Measurements from ENCODE around the gene CDH12.
"Not testable (repeated sequence)": the region's sequence is repeated elsewhere in the genome, so short reads cannot be mapped to it uniquely, and the experiment has no call there.

The CDH12 gene

GRCh38 chr5:22852807-22853660, at the start of gene CDH12:
Gene CDH12, minus strand, starts transcription at chr5:22853344.
- no peak for DNase-seq (ENCODE audit: low read depth in 2 of 2)

GRCh38 chr5:22901885-22902284, 48.7 kb upstream of the CDH12 start:
- no peak for DNase-seq (ENCODE audit: low read depth in 2 of 2)

GRCh38 chr5:22900801-22901310, 47.7 kb upstream of the CDH12 start:
- no peak for DNase-seq (ENCODE audit: low read depth in 2 of 2)

- DNase-seq (ENCODE audit: low read depth in 2 of 2) = no peak
Measured at GRCh38 chr5:22899341-22899740, 46.2 kb upstream of the CDH12 start.

GRCh38 chr5:22896152-22896551, 43.0 kb upstream of the CDH12 start:
- DNase-seq (ENCODE audit: low read depth in 2 of 2) = no peak

GRCh38 chr5:22892441-22892840, 39.3 kb upstream of the CDH12 start:
- DNase-seq (ENCODE audit: low read depth in 2 of 2) = no peak

DNA sequence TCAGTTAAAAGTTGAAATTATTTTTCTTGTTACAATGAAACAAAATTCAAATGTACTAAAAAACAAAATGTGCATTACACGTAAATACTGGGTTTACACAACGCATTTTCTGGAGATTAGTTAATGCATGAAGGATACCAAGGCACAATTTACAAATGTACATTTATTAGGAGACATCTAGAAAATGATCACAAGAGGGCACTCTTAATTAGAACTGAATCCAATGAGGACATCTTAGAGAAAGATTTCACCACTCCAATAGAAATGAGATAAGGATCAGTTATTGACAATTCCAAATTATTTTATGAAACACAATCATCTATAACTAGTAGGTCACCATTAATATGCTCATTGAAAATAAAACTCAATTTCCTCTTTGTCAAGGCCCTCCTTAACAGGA, 36.6 kb upstream of the CDH12 start:
- no peak for DNase-seq (ENCODE audit: low read depth in 2 of 2)

DNA sequence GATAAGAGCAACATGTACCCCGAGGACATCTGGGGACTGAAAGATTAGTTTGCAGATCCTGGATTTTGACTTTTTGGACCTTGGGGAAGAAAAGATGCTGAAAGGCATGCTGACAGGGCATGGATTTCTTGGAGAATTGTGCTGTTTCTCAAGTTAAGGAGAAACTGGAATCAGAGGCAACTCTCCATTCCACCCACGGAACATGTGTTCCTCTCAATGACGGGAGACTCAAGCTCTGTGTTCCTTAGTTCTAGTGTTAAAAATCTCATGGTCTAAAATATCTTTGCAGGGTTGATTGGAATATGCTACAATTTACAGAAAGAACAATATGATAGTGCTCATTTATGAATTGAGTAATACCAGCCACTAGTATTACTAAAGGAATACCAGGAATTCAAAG, 34.4 kb upstream of the CDH12 start:
- no peak for DNase-seq (ENCODE audit: low read depth in 2 of 2)

- not testable (repeated sequence) for DNase-seq (ENCODE audit: low read depth in 2 of 2)
Measured at GRCh38 chr5:22858911-22859310, 5.8 kb upstream of the CDH12 start.

GRCh38 chr5:22855824-22856223, 2.7 kb upstream of the CDH12 start:
- DNase-seq (ENCODE audit: low read depth in 2 of 2) = no peak

DNA sequence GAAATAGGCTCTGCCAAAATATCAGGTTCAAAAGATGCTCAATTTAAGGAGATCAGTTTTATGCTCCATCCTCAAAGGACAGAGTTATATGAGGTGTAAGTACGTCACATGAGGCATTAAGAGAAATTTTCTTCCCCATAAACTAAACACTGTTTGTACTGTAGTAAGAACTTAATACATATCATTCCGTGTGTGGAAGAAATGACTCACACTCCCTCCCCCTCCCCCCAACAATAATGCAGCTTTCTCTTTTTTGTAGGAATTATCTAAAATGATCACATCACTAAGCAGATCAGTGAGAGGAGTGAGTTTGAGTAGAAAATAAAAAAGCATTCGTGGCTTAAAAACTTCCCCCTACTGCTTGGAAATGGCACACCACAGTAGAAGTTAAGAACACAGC, 2.2 kb downstream of the CDH12 start:
- no peak for DNase-seq (ENCODE audit: low read depth in 2 of 2)

DNA sequence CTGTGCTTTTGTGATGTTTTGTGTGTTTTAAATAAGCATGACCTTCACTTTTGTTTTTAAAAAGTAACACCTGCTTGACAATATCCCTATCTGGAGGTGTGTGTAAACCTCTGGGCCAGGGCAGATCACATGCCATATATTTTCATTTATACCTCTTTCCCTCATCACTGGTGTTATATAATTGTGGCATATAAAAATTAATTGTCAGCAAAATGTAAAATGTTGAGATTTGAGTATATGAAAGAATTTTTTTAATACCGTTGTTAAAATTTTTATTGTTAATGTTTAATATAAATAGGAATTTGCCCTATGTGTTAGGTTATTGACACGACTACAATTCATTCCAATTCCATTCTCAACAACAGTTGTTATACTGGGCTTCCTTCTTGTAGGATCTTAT, 6.5 kb downstream of the CDH12 start:
- DNase-seq (ENCODE audit: low read depth in 2 of 2) = no peak

- DNase-seq (ENCODE audit: low read depth in 2 of 2) = no peak
Measured at GRCh38 chr5:22844636-22845035, 8.5 kb downstream of the CDH12 start.

DNA sequence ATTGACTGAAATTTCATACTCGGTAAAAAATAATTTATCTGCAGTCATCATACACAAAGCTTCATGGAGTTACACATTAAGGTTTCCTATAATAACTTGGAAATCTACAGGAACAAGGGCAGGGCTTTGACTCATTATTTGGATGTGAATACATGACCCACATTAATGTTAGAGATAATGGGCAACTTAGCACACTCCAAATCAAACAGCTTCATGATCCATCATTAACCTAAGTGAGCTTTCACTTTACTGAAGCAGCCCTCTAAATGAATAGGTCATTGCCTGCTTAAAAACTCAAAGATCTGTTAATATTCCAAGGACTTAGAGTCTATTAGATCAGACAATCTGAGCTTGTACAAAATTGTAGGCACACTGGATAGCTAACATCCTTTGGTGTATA, 9.0 kb downstream of the CDH12 start:
- no peak for DNase-seq (ENCODE audit: low read depth in 2 of 2)

DNA sequence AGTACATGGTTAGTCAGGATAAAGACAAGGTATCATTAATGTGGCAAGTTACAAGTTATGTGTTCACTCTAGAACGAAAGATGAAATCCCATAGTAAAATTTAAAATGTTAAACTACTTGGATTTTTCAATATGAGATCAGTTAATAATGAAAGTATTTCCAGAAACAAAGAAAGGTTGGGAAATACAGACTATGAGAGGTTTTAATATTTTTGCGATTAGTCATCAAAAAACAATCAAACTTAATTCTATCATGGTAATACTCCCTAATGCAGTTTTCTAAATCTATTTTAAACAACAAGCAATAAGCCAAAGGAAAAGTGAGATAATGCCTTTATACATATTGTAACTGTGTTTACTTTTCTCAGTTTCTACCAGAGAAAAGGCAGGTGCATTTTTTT, 10.6 kb downstream of the CDH12 start:
- no peak for DNase-seq (ENCODE audit: low read depth in 2 of 2)

DNA sequence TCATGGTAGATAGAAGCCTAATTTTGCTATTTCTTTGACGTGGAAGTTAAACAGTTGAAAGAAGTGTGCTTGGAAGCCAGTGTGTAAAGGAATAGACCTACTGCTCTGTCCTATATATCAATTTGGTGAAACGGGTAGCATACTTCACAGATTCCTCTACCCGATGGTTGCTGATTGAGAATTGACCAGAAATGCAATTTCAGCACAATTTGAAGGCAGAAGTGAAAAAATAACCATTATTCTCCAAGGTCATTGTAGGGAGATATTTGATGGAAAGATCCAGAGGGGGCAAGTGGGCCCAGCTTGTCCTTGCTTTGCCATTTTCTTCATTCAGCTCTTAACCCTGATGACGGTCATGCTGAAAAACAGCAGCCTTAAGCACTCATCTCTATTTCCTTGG, 15.3 kb downstream of the CDH12 start:
- DNase-seq (ENCODE audit: low read depth in 2 of 2) = no peak

DNA sequence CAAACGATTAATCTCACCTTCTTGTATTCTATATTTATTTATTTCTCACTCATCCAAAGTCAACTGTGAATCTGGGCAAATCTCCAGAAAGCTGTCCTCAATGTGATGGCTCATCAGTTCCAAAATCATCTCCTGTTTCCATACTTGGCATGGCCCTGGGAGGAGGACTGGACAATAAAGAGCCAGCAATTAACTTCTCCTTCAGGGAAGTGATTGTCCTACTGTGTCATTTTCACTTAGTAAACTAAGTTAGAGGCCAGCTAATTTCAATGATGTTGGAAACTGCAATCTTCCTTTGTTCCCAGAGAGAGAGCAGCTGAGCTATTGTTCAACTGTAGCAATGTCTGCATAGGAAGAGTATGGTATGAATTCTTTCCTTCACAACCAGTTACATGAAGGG, 17.5 kb downstream of the CDH12 start:
- no peak for DNase-seq (ENCODE audit: low read depth in 2 of 2)

DNA sequence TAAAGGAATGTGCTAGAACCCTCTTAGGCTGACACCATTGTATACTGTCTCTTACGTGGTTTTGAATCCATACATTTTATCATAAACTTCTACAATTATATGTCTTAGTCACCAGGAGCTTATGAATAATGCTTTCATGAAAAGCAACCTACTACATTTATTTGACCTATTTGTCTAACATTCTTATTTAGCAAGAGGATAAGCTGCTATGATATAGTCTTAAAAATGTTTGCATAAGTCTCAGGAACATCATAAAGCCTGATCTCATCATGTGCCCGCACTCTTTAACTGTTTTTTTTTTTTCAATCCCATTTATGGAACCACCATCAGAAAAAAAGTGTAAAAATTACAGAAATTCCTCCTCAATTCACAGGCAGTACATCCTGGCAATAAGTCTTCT, 59.7 kb downstream of the CDH12 start:
- no peak for DNase-seq (ENCODE audit: low read depth in 2 of 2)

DNA sequence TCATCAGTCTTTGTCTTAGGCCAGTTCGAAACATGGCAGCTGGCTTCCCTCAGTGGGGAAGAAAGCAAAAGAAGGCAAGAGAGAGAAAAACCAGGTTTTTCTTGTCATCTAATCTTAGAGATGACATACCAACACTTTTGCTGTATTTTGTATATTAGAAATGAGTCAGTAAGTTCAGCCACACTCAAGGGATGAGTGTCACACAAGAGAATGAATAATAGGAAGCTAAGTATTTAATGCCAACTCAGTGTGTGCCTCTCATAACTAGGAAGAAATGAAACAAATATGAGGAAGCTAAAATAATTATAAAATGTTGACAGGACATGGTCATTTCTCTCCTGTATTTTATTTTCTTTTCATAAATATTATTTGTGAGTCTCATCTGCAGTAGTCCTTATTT, 65.3 kb downstream of the CDH12 start:
- no peak for DNase-seq (ENCODE audit: low read depth in 2 of 2)

- no peak for DNase-seq (ENCODE audit: low read depth in 2 of 2)
Measured at GRCh38 chr5:22787398-22787797, 65.7 kb downstream of the CDH12 start.

DNA sequence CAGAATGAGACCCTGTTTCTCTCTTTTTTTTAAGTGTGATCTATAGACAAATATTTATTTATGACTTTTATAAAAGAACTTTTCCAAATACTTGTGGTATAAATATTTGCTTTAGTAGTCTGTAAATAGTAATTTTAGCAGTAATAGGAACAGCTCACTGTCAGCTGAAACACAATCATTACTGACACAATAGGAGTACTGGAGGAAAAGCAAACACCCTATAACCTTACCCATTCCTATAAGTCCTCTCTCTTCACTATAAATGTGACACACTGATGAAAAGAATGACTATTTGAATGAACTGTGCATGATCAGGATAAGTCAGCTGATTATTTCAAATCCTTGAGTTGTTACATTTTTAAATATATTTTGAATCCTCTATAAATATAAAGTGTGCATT, 72.4 kb downstream of the CDH12 start:
- no peak for DNase-seq (ENCODE audit: low read depth in 2 of 2)

- no peak for DNase-seq (ENCODE audit: low read depth in 2 of 2)
Measured at GRCh38 chr5:22779499-22779898, 73.6 kb downstream of the CDH12 start.

GRCh38 chr5:22776285-22776684, 76.9 kb downstream of the CDH12 start:
- DNase-seq (ENCODE audit: low read depth in 2 of 2) = no peak

- DNase-seq (ENCODE audit: low read depth in 2 of 2) = not testable (repeated sequence)
Measured at GRCh38 chr5:22774214-22774613, 78.9 kb downstream of the CDH12 start.

Measured in activated CD8-positive, alpha-beta memory T cell treated with anti-CD3 and anti-CD28 coated beads for 4 hours (primary cell).